ENCODE data around the gene LNP1.
"Not testable (repeated sequence)": the region's sequence is repeated elsewhere in the genome, so short reads cannot be mapped to it uniquely, and the experiment has no call there.

LNP1 gene

GRCh38 chr3:100429187-100429716, 27.9 kb downstream of the LNP1 start:
- no peak for DNase-seq (ENCODE audit: low read depth)

- no peak for DNase-seq (ENCODE audit: low read depth)
Observed at GRCh38 chr3:100436951-100437350, 35.6 kb downstream of the LNP1 start.

DNA sequence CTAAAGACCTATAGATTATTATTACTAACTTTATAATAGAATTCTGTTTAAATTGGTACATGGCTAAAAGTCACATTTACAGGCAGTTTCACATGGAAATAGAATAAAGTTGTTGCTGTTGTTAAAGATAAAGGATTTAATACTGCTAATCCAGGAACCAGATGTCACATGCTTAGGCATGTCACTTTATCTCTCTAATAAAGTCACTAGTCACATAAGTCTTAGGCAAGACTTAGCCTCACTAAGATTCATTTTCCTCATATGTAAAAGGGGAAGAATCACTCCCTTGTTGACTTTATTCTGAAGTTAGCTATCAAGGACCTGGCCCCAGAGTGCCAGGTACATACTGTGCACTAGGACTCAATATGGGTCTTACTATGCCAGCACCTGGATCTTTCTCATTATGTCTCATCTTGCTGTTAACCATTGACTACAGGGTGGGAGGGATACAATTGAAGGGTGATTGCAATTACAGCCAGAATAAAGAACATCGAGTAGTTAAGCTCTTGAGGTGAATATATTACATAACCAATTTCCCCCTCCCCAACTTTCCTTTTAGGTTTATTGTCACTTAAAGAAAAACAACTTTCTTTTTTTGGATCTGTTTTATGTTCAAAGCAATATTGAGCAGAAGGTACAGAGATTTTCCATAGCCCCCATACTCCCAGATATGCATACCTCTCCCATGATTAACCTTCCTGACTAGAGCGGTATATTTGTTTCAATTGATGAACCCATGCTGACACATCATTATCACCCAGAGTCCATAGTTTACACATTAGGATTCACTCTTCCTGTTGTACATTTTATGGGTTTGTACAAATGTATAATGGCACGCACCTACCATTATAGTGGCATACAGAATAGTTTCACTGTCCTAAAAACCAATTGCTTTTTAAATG, 36.6 kb downstream of the LNP1 start:
- DNase-seq (ENCODE audit: low read depth): no peak

DNA sequence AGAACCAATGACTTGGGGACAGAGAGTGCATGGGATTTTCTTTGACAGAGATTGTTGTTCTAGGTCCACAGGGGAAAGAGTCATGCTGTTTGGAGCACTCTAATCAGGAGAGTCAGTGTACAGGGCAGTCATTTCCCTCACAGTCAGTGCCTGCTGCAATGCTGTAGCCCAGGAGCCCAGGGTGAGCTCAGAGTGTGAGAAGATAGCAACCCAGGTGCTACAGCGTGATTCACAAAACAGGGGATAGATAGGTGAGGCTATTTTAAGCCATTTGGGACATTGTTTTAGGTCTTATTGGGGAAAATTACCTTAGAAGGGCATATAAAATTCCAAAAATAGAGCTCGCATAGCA, 37.3 kb downstream of the LNP1 start:
- no peak for DNase-seq (ENCODE audit: low read depth)

DNA sequence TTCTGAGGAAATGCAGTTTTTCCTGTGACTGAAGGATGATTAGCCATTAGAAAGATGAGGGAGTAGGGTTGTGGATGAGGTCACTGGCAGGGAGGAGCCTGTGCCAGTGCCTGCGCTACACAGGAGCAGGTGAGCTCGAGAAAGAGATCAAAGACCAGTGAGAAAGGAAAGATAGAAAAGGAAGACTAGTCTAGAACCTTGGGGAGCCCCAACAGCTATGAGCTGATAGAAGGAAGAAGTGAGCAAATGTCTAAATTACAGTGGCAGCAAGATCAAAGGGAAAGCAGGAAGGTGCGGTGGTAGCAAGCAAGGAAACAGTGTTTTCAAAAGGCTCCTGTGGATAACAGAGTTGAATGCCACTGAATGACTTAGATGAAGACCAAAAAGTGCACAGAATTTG, 39.6 kb downstream of the LNP1 start:
- DNase-seq (ENCODE audit: low read depth): no peak

- no peak for DNase-seq (ENCODE audit: low read depth)
Observed at GRCh38 chr3:100443690-100444089, 42.4 kb downstream of the LNP1 start.

DNA sequence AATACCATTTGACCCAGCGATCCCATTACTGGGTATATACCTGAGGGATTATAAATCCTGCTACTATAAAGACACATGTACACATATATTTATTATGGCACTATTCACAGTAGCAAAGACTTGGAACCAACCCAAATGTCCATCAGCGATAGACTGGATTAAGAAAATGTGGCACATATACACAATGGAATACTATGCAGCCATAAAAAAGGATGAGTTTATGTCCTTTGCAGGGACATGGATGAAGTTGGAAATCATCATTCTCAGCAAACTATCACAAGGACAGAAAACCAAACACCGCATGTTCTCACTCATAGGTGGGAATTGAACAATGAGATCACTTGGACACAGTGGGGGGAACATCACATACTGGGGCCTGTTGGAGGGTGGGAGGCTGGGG, 45.7 kb downstream of the LNP1 start:
- not testable (repeated sequence) for DNase-seq (ENCODE audit: low read depth)

- no peak for DNase-seq (ENCODE audit: low read depth)
Observed at GRCh38 chr3:100448079-100448478, 46.7 kb downstream of the LNP1 start.

DNA sequence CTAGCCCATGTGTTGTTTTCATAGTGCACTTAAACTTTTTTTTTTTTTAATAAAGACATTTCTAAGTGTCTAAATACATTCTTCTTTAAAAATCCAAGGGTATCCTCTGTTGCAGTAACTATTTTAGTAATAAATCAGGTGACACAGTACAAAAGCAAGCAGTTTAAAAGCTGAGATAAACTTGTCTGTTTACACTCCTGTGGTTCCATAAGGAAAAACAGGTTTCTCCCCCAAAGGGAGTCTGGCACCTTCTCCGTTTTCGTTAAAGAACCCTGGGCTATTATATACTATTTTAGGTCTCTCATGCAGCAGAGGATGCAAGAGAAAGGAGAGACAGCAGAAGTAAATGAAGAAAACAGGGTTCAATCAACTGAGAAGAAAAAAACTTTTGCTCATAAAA, 47.9 kb downstream of the LNP1 start:
- no peak for DNase-seq (ENCODE audit: low read depth)

GRCh38 chr3:100454677-100455076, 53.3 kb downstream of the LNP1 start:
- DNase-seq (ENCODE audit: low read depth): no peak

GRCh38 chr3:100455841-100456550, 54.7 kb downstream of the LNP1 start:
- no peak for DNase-seq (ENCODE audit: low read depth)

DNA sequence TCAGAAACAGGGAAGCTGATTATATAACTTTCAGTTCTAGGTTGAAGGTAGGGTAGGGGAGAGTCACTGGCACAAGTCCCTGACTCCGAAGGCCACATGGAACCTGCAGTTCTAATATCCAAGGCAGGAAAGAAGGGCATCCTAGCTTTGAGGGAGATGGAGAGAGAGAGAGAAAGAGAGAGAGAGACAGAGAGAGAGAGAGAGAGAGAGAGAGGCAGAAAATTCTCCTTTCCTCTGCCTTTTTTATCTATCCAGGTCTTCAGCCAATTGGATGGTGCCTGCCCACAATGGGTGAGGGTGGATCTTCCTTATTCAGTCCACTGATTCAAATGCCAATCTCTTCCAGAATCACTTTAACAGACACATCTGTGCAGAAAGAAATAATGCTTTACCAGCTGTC, 55.4 kb downstream of the LNP1 start:
- DNase-seq (ENCODE audit: low read depth): no peak

GRCh38 chr3:100457811-100458210, 56.5 kb downstream of the LNP1 start:
- DNase-seq (ENCODE audit: low read depth): no peak

- no peak for DNase-seq (ENCODE audit: low read depth)
Observed at GRCh38 chr3:100458814-100459213, 57.5 kb downstream of the LNP1 start.

DNA sequence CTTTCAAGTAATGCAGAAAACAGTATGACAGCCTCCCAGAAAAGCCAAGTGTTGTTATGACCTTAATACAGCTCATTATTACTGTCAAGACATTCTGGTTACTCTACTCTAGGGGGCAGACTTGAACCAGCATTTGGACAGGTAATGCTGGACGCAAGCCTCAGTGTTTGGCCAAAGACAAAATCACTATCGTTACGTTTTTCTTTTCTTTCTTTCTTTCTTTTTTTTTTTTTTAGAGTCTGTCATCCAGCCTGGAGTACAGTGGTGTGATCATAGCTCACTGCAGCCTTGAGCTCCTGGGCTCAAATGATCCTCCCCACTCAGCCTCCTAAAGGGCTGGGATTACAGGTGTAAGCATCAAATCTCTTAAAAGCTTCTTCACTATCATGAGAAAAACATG, 61.7 kb downstream of the LNP1 start:
- DNase-seq (ENCODE audit: low read depth): no peak

- DNase-seq (ENCODE audit: low read depth): no peak
Observed at GRCh38 chr3:100463646-100464155, 62.4 kb downstream of the LNP1 start.

DNA sequence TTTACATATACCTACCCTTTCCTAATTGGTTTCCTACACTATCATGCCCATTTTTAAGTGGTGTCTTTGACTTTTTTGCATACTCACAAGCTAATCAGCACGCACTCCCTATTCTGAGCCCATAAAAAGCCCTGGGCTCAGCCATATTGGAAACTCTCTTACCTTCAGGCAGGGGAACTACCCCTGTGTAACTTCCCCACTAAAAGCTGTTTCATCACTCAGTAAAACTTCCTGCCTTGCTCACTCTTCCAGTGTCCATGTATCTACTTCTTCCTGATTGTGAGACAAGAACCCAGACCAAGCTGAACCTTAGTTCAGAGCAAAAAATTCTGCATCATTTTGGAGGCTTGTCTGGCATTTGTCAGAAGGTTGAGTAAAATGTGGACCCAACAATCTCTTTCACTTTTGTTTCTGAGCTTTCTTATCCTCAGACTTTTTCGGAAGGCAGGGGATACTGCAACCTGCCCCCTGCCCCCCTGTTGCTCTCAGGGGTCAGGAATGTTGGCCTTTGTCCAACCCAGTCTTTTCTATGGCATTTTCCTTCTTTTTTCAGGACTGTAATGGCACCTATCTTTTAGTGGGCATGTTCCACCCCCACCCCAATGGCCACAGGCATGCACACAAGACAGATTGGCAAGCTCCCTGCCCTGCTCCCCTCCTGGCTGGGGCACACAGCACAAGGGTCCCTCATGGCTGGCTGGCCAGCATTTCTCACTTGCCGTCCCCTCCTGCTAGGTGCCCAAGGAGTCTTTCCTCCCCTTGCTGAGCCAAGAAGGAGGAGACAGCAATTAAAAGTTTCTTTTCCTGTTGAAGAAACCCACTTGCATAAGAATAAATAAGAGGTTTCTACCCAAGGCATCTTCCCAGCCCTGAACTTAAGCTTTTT, 64.8 kb downstream of the LNP1 start:
- no peak for DNase-seq (ENCODE audit: low read depth)

DNA sequence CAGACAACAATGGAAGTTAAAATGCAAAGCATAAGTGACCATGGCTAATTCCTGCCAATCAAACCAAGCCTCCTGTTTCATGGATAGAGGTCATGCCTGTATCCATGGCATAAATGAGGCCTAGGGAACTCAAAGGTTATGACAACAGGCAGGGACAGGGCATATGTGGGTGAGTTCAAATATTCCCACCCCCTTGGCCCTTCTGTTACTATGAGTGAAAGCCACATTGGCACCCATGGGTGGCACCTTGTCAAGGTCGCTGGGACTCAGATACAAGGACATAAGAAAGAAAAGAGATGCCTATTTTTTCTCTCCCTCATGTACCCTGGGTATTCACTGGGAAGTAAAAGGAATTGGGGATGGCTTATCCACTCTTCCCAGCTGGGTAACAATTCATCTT, 65.8 kb downstream of the LNP1 start:
- DNase-seq (ENCODE audit: low read depth): no peak

DNA sequence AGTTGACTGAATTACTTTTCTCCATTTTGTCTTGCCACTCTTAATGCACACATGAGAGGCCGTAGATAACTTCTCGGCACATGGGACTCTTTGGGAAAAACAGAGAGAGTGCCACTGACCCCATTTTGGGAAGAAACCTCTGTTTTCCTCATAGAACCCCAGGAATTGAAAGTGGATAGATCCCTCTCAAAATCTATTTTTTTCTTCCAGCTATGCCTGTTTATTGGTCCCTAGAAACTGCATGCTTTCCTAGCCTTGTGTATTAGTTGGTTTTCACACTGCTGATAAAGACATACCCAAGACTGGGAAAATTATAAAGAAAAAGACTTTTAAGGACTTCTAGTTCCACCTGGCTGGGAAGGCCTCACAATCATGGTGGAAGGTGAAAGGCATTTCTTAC, 67.3 kb downstream of the LNP1 start:
- DNase-seq (ENCODE audit: low read depth): no peak

- DNase-seq (ENCODE audit: low read depth): no peak
Observed at GRCh38 chr3:100470951-100471350, 69.6 kb downstream of the LNP1 start.

GRCh38 chr3:100471444-100471843, 70.1 kb downstream of the LNP1 start:
- no peak for DNase-seq (ENCODE audit: low read depth)

GRCh38 chr3:100477851-100478360, 76.6 kb downstream of the LNP1 start:
- DNase-seq (ENCODE audit: low read depth): not testable (repeated sequence)
